Kasumi-1 (cell line): Measurements from ENCODE around the gene AMN.
"Not testable (repeated sequence)": the region's sequence is repeated elsewhere in the genome, so short reads cannot be mapped to it uniquely, and the experiment has no call there.

Experiments
- DNase-seq, 2 experiments: peaks; one replicate each; lab custom pipeline; 2025; lab: John Stamatoyannopoulos, UW

The AMN gene

DNA sequence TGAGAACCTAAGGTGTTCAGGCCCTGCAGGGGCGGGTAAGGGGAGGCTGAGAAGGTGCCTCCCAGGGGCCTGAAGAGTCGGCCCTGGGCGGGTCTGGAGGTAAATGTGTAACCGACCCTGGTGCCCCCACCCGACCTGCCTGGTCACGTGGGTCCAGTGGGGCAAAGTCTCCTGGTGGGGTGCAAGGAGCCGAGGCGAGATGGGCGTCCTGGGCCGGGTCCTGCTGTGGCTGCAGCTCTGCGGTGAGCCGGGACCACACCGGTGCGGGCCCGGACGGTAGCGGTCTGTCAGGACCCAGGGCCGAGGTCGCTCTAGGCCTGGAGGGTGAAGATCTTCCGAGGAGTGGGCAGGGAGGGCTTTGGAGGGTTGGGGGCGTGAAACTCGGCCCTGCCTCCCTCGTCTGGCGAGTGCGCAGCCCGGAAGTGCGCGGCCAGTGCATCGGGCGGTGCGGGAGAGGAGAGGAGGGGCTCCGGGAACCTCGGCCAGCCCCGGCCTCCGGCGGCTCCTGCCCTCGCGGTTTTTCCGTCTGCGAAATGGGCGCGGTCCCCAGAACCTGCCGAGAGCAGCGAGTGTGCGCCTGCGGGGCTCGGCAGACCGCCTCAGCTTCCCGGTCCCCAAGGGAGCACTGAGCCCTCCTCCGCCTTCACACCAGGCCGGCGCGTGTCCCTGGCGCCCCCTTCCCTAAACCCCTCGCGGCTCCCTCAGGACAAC, at the start of gene AMN:
TSS of gene AMN (plus strand) at position 174 of the 711 bp plus-strand sequence. CDS start at position 200, 26 bp downstream.
- no peak for DNase-seq

DNA sequence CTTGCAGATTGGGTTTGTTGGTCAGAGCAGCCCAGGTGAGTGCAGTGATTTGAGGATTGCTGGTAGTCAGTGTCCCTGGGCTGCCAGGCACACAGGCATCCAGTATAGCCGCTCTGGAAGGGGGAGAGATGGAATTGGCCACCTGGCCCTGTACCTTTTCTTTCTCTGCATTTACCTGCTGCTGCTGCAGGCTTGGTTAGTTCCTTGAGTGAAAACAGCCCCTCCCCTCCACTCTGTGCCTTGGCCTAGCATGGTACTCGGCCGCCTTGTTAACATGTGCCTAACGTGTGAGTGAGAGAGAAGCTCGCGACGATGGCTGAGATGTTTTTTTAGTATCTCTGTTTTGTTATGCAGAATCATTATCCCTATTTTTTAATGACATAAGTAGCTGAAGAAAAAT, 49.3 kb upstream of the AMN start:
- no peak for DNase-seq

DNA sequence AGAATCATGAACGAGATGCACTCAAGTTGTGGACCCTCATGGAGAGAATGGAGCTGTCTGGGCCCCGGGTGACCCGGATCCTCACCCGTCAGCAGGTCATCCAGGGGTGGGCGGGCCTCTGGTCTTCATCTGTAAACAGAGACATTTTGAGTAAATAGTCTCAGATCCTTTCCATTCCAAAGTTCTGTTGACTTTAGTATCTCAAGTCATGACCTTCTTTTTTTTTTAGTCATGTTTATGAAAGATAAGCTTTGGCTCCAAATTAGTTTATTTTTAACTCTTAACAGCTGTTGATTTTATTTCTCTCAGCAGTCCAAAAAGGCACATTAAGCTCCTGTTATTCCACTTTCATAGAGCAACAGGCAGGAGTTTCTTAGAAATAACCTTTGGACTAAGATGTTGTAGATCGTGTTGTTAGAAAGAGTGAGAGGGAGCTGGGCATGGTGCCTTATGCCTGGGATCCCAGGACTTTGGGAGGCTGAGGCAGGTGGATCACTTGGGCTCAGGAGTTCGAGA, 48.9 kb upstream of the AMN start:
- no peak for DNase-seq

DNA sequence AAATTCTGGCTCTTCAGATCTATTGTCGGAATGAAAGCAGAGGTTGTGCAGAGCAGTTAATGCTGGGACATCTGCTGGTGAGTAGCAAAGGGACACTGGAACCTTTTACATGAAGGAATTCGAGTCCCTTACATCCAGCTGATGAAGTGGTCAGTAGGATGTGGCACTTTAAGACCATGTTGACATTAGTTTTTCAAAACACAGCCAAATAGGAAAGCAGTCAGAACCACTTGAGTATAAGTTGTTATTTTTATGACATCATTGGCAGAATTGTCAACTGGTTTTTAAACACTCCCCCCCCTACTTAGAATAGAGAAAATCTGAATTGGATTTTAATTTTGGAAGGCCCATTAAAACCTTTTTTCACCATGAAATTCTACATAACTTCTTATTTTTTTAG, 46.8 kb upstream of the AMN start:
- DNase-seq, result no peak

DNA sequence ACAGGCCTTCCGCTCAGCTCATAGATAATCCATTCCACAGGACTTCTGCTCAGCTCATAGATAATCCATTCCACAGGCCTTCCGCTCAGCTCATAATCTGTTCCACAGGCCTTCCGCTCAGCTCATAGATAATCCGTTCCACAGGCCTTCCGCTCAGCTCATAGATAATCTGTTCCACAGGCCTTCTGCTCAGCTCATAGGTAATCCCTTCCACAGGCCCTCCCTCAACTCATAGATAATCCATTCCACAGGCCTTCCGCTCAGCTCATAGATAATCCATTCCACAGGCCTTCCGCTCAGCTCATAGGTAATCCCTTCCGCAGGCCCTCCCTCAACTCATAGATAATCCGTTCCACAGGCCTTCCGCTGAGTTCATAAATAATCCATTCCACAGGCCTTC, 45.0 kb upstream of the AMN start:
- not testable (repeated sequence) for DNase-seq

DNA sequence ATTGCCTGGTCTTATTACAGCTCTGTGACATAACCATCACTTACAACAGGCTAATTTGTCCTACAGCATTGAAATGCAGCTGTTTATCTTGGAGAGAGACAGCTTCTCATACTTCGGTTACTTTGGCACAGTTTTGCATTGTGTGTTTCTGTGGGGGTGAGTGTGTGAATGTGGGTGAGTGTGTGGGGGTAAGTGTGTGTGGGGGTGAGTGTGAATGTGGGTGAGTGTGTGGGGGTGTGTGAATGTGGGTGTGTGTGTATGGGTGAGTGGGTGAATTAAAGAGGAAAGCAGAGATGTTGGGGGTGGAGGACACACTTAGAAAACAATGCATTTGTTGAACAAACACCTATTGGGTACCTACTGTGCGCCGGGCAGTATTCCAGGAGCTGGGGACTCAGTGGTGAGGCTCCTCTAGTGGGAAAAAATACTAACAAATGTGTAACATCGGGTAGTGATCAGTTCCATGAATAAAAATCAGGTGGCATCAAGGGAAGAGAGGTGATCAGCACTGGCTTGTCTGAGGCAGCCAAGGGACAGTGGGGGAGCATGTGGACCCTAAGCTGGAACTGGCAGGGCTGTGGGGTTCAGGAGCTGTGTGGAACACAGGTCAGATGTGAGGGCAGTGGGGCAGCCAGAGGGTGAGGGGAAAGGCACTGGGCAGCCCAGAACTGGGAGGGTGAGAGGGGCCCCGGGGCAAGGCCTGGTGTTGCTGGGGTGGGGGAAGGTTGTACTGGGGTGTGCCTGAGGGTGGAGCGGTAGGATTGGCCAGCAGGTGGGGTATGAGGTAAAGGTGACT, 44.1 kb upstream of the AMN start:
- DNase-seq, result no peak

DNA sequence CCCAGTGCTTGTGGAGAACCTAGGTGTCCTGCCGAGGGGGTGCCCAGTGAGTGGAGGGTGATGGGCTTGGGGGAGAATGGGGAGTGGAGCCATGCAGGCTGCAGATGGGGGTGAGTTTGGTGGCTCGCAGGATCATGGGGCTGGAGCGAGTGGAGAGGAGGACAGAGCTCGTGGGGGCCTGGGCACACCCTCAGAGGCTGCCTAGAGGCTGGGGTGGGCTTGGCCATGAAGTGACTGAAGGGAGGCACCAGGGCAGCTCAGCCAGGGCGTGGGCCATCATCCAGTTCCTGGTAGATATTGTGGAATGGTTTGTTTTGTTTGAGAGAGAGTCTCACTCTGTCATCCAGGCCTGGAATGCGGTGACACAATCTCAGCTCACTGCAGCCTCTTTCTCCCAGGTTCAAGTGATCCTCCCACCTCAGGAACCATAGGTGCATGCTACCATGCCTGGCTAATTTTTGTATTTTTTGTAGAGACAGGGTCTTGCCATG, 43.4 kb upstream of the AMN start:
- no peak for DNase-seq

DNA sequence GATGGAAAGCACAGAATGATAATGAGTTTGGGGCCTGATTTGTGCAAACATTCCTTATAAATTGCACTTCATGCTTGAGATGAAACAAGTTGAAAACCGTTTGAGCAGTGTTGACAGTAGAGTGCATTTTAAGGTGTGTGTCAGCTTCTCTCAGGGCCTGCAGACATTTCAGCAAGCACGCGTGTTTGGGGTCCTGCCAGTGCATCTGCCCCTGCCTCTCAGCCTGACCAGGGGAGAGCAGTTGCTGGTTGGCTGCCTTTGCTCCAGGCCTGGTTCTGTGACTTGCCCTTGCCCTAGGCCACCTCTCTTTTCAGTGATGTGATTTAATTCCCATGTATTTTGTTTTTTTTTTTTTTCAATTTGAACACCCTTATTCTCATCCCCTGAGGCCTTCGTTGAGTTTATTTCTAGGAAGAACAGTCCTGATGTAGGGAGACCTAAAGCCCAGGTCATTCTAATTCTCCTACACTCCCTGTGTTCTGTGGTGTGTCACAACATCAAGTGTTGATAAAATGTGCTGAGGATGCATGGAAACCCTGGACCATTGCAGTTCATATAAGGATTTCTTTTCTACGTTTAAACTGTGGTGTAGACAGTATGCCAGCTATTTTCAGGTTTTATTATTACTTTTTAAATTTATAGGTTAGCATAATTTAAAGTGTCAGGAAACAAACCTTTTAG, 40.1 kb upstream of the AMN start:
- DNase-seq, result no peak

DNA sequence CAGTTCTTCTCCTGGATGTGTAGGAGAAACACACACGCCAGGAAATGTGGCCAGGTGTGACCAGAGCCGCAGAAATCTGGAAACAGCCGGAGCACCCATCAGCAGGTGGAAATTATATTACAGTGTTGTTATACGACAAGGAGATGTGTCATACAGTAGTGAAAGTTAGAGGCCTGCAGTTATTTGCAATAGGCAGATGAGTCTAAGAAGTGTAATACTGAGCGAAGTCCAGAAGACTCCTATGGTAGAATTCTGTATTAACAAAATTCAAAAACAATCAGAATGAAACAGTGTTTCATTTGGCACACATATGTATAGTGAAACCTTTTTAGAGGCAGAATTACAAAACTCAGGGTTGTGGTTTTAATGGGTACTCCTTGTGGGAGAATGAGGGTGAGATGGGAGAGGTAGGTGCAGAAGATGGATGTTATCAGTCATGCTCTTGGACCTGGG, 39.3 kb upstream of the AMN start:
- no peak for DNase-seq

DNA sequence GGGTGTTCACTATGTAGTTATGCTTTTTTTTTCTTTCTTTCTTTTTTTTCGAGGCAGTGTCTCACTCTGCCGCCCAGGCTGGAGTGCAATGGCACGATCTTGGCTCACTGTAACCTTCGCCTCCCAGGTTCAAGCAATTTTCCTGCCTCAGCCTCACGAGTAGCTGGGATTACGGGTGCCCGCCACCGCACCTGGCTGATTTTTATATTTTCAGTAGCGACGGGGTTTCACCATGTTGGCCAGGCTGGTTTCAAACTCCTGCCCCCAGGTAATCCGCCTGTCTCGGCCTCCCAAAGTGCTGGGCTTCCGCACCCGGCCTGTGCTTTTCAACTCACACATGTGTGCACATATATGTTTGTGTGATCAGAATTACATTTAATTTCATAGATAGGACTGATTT, 38.9 kb upstream of the AMN start:
- DNase-seq, result no peak

DNA sequence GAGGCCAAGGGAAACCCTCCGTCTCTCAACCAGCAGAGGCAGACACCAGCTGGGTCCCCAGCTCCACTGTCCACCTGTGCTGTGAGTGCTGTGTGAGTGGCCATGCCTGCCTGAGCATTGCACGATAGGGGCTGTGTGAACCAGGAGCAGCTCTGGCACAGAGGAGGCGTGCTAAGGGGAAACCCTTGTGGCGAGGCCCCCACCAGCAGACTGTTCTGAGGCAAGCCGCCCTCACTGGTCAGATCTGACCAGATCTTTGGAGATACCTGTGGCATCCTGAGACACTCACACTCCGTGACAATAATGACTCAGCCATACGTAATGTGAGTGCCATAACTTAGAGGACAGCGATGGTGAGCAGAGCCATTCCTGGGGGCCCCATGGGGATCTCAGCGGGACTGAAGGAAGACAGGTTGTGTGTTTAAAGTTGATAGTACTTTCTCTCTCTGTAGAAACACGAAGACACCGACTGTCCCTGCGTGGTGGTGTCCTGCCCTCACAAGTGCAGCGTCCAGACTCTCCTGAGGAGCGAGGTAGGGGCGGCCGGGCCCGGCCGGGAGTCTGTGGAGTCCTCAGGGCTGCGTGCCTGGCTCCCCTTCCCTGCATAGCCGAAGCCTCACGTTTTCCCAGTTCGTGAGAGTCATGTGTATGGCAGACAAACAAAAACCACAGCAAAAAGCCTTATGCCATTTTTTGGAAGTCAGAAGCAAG, 36.6 kb upstream of the AMN start:
- no peak for DNase-seq

DNA sequence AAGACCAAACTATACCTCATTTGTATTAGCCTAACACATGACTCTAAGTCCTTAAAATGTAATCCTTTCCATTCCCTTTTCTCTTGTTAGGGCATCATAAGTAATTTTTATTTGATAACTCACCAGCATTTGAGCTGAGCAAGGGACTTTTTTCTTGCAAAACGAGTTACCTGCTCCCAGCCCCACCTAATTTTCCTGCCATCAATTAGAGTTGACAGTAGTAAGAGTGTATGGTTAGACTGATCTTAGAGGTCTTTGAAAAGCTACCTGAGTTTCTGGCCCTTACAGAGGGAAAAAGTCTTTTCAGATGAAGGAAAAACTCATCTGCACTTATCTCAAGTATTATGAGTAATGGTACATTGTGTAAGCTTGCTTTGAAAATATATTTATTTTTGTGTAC, 33.7 kb upstream of the AMN start:
- no peak for DNase-seq

DNA sequence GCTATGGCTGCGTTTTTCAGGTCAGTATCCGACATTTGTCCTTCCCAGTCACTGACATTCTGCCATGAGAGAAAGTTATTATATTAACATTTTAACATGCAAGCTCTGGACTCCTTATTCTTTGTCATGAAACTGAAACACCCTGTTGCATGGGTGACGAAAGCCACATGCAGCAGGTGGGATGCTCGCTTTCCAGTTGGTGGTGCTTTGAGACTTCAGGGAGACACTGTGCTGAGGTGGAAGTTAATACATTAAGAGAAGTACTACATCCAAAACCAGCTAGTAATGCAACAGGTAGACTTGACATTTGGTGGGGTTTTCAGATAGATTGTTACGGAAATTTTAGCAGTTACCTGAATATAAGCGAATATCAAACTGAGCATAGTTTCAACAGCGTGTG, 32.8 kb upstream of the AMN start:
- no peak for DNase-seq

DNA sequence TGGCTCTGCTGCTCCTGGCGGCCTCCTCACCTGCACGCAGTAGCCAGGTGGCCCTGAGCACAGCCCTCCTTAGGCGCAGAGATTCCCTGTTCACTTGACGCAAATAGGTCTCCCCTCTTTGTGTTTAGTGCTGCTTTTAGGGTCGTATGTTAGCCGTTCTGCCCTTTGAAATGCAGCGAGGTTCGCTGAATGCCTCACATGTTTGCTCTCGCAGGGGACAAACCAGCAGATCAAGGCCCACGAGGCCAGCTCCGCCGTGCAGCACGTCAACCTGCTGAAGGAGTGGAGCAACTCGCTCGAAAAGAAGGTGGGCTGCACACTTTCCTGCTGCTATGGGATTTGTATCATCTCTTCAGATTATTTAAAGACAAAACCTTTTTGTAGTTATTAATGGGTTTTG, 31.4 kb upstream of the AMN start:
- DNase-seq, result no peak

DNA sequence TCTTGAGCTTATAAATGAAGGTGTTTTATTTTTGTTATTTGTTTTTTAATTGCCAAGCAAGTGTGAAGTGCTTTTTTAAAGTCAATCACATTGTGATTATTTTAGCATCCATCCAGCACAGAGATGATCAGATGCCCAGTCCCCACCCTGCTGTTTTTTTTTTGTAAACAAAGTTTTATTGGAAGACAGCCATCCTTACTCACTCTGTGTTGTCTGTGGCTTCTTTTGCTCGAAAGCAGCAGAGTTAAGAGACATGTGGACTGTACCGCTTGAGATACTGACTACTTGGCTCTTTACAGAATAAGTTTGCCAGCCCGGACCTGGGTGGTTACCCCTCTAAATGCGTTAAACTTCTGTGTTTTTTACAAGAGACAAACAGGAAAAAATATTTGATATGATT, 30.9 kb upstream of the AMN start:
- no peak for DNase-seq

DNA sequence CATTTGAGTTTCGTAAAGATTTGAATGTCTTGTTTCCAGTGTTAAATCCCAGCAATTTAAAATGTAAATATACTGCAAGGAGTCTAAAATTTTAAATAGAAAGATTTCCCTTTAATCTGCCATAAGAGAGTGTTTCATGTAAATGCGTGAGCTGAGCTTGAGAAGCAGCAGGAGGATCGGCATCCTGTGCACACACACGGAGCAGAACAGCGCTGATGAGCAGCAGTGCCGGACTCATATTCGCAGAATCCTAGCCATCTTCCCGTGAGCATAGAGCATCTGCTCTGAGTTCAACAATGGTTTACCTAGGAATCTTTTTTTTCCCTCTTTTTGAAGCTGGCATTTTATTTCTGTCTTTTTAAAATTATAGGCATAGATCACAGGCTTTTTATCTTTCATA, 29.8 kb upstream of the AMN start:
- no peak for DNase-seq

DNA sequence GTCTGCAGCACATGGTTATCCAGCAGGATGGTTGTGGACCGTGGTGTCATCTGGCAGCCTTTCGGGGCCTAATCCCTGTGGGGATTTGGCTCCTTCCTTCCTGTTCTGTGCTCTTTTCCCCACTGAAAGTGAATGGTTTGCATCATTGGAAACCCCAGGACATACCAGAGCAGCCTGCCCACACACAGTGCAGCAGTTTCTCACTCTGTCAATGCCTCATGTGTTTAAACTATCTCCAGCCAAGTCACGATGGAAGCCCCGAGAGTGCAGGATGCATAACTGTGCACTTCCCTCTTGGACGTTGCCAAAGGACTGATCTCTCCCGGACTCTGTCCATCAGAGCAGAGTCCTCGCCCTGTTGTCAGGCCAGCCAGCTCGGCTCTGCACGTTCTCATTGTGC, 29.0 kb upstream of the AMN start:
- DNase-seq, result no peak

DNA sequence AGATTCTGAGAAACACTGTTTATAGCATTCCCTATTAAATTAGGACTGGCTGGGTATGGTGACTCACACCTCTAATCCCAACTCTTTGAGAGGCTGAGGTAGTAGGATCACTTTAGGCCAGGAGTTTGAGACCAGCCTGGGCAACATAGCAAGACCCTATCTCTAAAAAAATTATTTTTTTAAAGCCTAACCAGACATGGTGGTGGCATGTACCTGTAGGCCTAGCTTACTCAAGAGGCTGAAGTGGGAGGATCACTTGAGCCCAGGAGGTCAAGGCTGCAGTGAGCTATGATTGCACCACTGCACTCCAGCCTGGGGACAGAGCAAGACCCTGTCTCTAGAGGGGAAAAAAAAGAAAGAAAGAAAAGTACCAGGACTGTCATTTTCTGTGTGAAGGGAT, 25.7 kb upstream of the AMN start:
- DNase-seq, result not testable (repeated sequence)

DNA sequence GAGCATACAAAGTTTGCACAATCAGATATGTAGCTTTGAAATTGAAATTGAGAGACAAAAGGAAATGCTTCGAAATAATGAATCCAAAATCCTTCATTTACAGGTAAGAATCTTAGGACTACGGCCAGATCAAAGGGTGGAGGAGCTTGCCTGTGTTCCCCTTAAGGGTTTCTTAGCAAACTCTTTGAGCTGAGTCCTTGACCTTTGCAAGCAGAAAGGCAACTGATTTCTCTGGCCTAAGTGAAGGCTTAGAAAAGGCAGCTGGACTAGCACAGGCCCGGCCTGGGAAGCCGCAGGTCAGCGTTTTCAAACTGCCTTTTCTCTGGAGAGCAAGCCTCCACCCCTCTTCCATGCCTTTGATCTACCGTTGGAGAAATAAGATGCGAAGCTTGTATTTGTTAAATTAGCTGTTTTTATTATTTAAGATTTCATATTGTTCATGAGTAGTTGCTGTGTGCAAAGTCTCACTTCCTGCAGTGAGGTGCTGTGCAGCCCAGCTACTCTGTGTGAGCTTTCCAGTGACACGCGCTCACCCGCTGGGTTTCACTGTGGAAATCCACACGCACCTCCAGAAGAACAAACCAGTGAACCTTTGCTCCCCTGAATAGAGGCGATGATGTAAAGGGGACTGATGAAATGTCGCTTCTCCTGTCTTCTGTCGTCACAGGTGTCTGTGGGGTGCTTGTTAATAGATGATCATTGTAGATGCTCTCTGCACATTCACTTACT, 25.0 kb upstream of the AMN start:
- DNase-seq, result no peak

DNA sequence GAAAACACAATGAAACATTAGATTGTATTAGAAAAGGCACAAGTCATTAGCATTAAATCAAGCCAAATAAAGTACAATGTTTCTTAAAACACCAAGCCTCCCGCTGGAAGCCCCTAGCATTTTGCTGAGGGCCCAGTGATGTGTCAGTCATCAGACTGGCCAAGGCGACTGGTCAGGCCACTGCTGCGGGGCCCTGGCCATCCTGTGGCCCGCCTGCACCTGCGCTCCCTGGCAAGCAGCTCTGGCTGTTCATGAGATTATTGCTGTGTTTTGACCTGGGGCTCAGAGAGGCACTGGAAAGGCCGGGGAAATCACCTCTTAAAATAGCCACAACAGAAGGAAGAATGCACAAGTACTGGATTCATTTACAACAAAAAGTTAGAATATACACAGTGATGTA, 24.2 kb upstream of the AMN start:
- no peak for DNase-seq

DNA sequence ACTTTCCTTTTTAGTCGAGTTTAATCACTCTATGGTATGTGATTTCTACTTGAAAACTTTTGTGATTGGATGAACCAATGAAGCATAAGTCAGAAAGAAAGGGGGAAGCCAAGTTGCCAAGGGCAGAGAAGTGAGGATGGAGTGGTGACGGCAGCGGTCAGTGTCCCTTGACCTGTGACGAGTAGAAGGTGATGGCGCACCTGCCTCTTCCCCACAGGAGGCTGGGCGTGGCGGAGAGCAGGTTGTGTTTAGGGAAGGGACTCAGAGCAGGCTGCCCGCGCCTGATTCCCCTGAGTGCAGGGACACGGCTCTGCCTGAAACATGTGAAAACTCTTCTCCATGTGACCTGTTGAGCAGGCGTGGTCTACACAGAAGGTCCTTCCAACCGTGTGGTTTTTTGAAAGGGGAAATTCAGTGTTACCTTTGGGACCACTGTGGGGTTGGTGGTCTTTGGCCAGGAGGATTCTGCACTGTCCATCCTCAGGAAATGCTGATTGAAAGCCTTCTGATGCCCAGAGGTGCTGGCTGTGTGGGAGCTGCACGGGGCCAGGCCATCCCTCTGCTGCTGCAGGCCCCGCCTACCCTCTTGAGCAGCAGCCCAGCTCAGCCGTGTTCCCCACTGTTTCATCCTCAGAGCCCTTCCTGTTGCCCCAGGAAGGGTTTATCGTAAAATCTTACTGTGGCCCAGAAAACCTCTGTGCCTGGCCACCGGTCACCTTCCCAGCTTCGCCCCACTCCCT, 23.5 kb upstream of the AMN start:
- no peak for DNase-seq
